Measurements from ENCODE around the gene SUSD3.
"Not testable (repeated sequence)": the region's sequence is repeated elsewhere in the genome, so short reads cannot be mapped to it uniquely, and the experiment has no call there.

Gene SUSD3

GRCh38 chr9:93115486-93116071, 57.1 kb downstream of the SUSD3 start:
- no peak for TF ChIP-seq EZH2 (IDR thresholded peaks at IDR 0.05; ENCODE audit: borderline replicate concordance, low read depth, low read length, severe bottlenecking)
- no peak for TF ChIP-seq CTCF (IDR thresholded peaks at IDR 0.05; ENCODE audit: borderline replicate concordance, extremely low read depth, low read length, poor library complexity, severe bottlenecking)
- no peaks in the 10 kb centered on the region for H3K79me2 ChIP-seq (ENCODE audit: insufficient read depth, low read length)
- ATAC-seq (ENCODE audit: insufficient read depth, low read depth) (no peak), DNase-seq (no peak)
- H2AFZ ChIP-seq (ENCODE audit: low read depth, low read length), result no peak overlapping the region
- H4K20me1 ChIP-seq (ENCODE audit: insufficient read depth, low read length), result 0 out of 2 replicates have a peak, but pooled peaks cover 4% of the 10 kb centered on the region
- no peaks in the 10 kb centered on the region for H3K4me1 ChIP-seq (ENCODE audit: insufficient read depth, low read length)
- H3K27ac ChIP-seq (ENCODE audit: low read length), result no peak overlapping the region
- H3K9ac ChIP-seq (ENCODE audit: low read depth, low read length), result no peak overlapping the region
- H3K27me3 ChIP-seq (ENCODE audit: insufficient read depth, low read length, poor library complexity), result no peaks in the 10 kb centered on the region
- H3K36me3 ChIP-seq (ENCODE audit: insufficient read depth, low read length), result peaks cover 7% of the 10 kb centered on the region
- no peaks in the 10 kb centered on the region for H3K9me3 ChIP-seq (ENCODE audit: insufficient read depth, low read length, severe bottlenecking)
- no peak overlapping the region for H3K4me3 ChIP-seq (ENCODE audit: low read depth in 1 of 2, low read length in 2 of 2)
- no peak overlapping the region for H3K4me2 ChIP-seq (ENCODE audit: insufficient read depth, low read length)

- H3K9me3 ChIP-seq (ENCODE audit: insufficient read depth, low read length, severe bottlenecking), result no peaks in the 10 kb centered on the region
- 0 out of 2 replicates have a peak, but pooled peaks cover 4% of the 10 kb centered on the region for H4K20me1 ChIP-seq (ENCODE audit: insufficient read depth, low read length)
- no peaks in the 10 kb centered on the region for H3K79me2 ChIP-seq (ENCODE audit: insufficient read depth, low read length)
- peaks cover 4% of the 10 kb centered on the region; the same call in 1 of the 2 replicates for H3K36me3 ChIP-seq (ENCODE audit: insufficient read depth, low read length)
- no peak for DNase-seq
- H3K4me3 ChIP-seq (ENCODE audit: low read depth in 1 of 2, low read length in 2 of 2), result no peak overlapping the region
- no peak overlapping the region for H3K27ac ChIP-seq (ENCODE audit: low read length)
- H3K9ac ChIP-seq (ENCODE audit: low read depth, low read length), result no peak overlapping the region
- TF ChIP-seq EZH2 (IDR thresholded peaks at IDR 0.05; ENCODE audit: borderline replicate concordance, low read depth, low read length, severe bottlenecking) (no peak), CTCF (IDR thresholded peaks at IDR 0.05; ENCODE audit: borderline replicate concordance, extremely low read depth, low read length, poor library complexity, severe bottlenecking) (no peak)
- no peak overlapping the region for H2AFZ ChIP-seq (ENCODE audit: low read depth, low read length)
- no peak for ATAC-seq (ENCODE audit: insufficient read depth, low read depth)
- H3K27me3 ChIP-seq (ENCODE audit: insufficient read depth, low read length, poor library complexity), result no peaks in the 10 kb centered on the region
- no peak overlapping the region for H3K4me2 ChIP-seq (ENCODE audit: insufficient read depth, low read length)
- H3K4me1 ChIP-seq (ENCODE audit: insufficient read depth, low read length), result no peaks in the 10 kb centered on the region
Observed at GRCh38 chr9:93116072-93116961, 57.8 kb downstream of the SUSD3 start.

- H3K4me2 ChIP-seq (ENCODE audit: insufficient read depth, low read length); H3K36me3 ChIP-seq (ENCODE audit: insufficient read depth, low read length); H4K20me1 ChIP-seq (ENCODE audit: insufficient read depth, low read length); H2AFZ ChIP-seq (ENCODE audit: low read depth, low read length); H3K27me3 ChIP-seq (ENCODE audit: insufficient read depth, low read length, poor library complexity); DNase-seq; H3K4me1 ChIP-seq (ENCODE audit: insufficient read depth, low read length); H3K4me3 ChIP-seq (ENCODE audit: low read depth in 1 of 2, low read length in 2 of 2); H3K9me3 ChIP-seq (ENCODE audit: insufficient read depth, low read length, severe bottlenecking); H3K9ac ChIP-seq (ENCODE audit: low read depth, low read length); ATAC-seq (ENCODE audit: insufficient read depth, low read depth); H3K27ac ChIP-seq (ENCODE audit: low read length); H3K79me2 ChIP-seq (ENCODE audit: insufficient read depth, low read length): not testable (repeated sequence)
Observed at GRCh38 chr9:93117521-93117920, 59.0 kb downstream of the SUSD3 start.
